SK-MEL-5 (cell line): Measurements from ENCODE around the gene CHST3. TPM values are rescaled to one million over a fixed set of nuclear protein-coding genes. Genes with fewer than 3 reads are reported as not detected.
"Not testable (repeated sequence)": the region's sequence is repeated elsewhere in the genome, so short reads cannot be mapped to it uniquely, and the experiment has no call there.

ENCODE experiments used
- DNase-seq: peaks from one replicate; pipeline ENCODE4 v3.0.0-alpha.2; 2016; ENCODE audit warnings: low read depth, low spot score
- in situ Hi-C: cut with HindIII; loops from 2 replicates; pipeline ENCODE4 v1.10.0; 2016; ENCODE audit warnings: low sequenced_read_pairs, high pct_unique_total_duplicates, low pct_unique_long_range_greater_than_20kb
- total RNA-seq: library from RNA; depleted of rRNA; stranded (reverse); fragments of >200 nt; shearing (Covaris generic); gene quantifications from 2 replicates; pipeline ENCODE4 v1.2.3, GENCODE V29; 2014

Gene CHST3
- total RNA-seq, 1 experiment from 2014 or later = 3.1 TPM

DNA sequence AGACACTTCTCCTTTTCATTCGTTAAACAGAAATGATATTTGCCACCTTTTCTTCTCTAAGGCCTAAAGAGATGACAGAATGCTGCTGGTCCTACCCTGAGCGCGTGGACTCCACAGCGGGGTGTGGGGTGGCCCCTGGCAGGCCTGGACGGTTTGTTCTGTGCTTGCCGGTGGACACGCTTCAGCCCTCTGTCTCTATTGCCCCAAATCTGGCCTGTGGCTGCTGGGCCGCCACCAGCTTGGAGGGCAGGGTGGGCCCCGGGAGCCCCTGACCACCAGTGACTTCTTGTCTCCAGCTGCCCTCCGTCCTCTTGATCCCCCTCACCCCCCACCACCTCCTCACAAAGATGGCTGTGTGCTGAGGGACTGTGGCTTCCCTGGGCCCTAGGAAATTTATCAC is 5.7 kb downstream of the CHST3 start:
- in situ Hi-C loops = no loop called here
- no peak for DNase-seq

DNA sequence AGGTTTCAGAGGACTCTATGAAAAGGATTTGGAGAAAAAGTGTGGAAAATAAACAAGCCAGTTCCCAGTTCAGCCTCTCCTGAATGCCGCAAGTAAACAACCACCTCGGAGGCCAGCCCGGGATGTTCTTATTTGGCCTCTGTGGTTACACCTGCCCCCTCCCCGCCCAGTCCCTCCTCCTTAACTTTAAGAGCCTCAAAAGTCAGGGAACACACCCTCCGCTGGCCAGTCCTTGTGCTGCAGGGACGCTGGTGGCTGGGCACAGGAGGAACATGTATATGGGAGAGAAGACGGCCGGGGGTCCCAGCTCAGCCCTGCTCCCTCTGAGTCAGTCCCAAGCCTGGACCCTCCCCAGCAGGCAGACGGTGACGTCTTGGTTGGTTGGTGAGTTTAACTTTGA is 6.1 kb downstream of the CHST3 start:
- in situ Hi-C loops = no loop called here
- peak; percentile 51 for DNase-seq

- DNase-seq = no peak
- in situ Hi-C loops = no loop called here
Observed at GRCh38 chr10:71970869-71971268, 6.7 kb downstream of the CHST3 start.

GRCh38 chr10:71971311-71971731 is 7.1 kb downstream of the CHST3 start:
- in situ Hi-C loops = no loop called here

GRCh38 chr10:71971769-71972555 is 7.8 kb downstream of the CHST3 start:
- no peak for DNase-seq
- in situ Hi-C loops = no loop called here

More at GRCh38 chr10:71971311-71971731, 7.1 kb downstream of the CHST3 start:
- no peak for DNase-seq

- in situ Hi-C loops = no loop called here
- DNase-seq = no peak
Observed at GRCh38 chr10:71972746-71973695, 8.8 kb downstream of the CHST3 start.

- in situ Hi-C loops = no loop called here
- DNase-seq = no peak
Observed at GRCh38 chr10:71973777-71974488, 9.7 kb downstream of the CHST3 start.

DNA sequence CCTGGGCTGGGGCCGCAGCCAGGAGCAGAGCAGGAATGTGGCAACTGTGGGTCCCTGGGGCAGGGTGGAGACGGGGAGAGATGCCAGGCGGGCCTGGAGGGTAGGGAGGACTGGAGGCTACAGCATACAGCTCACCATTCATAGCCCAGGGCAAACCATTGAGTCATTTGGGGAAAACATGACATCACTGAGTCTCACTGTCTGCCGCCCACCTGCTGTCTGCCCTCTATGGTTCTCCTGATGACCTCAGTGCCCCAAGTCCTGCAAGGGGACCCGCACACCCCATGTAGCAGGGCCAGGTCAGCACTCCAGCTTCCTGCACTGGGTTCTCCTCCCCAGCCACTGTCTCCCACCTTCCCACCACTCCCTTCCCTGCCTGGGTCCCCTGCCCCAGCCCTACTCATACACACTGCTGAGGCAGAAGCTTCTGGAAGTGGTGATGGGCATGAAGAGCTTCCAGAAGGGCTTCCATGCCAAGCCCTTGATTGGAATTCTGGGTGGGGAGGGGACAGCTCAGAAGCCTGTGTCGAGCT is 10.4 kb downstream of the CHST3 start:
- in situ Hi-C loops = no loop called here
- no peak for DNase-seq

DNA sequence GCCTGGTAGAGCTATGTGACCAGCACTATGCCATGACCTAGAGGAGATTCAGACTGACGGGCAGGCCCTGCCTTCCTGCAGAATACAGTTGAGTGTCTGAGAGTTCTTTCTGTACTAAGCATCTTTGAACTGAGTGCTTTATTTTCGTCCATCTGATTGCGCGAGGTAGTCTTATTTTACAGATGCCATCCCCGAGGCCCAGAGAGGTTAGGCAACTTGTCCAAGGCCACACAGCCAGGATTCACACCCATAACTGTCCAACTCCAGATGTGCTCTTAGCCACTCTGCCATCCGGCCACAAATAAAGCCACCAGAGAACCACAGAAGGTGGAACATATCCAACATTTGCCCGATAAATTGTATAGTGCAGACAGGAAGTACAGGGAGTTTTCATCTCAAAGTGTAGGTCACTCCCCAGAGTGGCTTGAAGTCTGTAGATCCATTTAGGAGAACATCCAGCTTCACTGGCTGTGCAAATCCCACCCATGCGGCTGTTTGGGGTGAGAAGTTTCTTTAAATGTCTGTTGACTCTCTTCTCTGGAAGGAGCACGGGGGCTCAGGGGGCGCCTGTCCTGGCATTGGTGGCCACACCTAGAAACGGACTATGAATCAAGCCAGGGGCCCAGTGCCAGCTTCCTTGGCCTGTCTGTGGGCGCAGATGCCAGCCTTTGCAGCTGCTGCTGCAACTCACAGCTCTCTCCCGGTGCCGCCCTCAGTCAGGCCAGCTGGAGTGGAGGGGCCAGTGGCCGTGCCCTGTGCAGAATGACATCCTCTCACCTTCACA is 11.1 kb downstream of the CHST3 start:
- in situ Hi-C loops = no loop called here
- DNase-seq = no peak

- in situ Hi-C loops = no loop called here
Observed at GRCh38 chr10:71975871-71976725, 11.9 kb downstream of the CHST3 start.

DNA sequence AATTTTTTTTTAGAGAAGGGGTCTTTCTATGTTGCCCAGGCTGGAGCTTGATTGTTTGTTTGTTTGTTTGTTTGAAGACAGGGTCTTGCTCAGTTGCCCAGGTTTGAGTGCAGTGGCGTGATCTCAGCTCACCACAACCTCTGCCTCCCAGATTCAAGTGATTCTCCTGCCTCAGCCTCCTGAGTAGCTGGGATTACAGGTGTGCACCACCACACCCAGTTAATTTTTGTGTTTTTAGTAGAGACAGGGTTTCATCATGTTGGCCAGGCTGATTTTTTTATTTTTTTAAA is 13.4 kb downstream of the CHST3 start:
- in situ Hi-C loops, DNase-seq: not testable (repeated sequence)

More at GRCh38 chr10:71975871-71976725, 11.9 kb downstream of the CHST3 start:
- DNase-seq = no peak

- no peak for DNase-seq
- in situ Hi-C loops = no loop called here
Observed at GRCh38 chr10:71978476-71978875, 14.3 kb downstream of the CHST3 start.

GRCh38 chr10:71978988-71979691 is 14.9 kb downstream of the CHST3 start:
- DNase-seq = no peak
- in situ Hi-C loops = no loop called here

GRCh38 chr10:71979692-71980062 is 15.5 kb downstream of the CHST3 start:
- in situ Hi-C loops = no loop called here
- DNase-seq = no peak

DNA sequence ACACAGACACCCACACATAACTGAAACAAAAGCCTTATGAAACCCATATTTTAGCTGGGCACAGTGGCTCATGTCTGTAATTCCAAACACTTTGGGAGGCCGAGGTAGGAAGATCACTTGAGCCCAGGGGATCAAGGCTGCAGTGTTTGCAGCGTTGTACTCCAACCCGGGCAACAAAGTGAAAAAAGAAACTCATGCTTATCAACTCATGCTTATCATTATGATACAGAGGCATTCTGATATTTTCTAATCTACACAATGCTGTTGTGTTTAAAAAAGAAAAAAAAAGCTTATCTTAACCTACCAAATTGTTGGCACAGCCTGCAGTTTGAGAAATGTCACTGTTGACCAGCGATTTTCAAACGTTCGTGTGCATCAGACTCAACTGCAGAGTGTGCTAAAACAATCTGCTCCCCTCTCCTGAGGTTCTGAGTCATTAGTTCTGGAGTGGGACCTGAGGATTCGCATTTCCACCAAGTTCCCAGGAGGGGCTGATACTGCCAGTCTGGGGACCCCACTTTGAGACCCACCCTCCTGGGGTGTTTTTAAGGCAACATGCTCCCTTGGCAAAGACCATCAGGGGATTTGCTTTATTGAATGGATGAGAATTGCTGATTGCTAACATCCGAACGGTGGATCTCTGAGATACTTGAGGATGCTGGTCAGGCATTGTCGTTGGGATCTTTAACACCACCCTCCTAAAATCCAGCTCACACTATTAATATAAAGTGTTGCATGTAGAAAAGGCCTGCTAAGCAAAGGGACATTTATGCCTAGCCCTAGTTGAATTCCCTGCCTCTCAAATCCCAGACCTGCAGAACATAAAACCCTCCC is 16.2 kb downstream of the CHST3 start:
- no peak for DNase-seq
- in situ Hi-C loops = no loop called here
